Measurements from ENCODE around the gene CELSR3. TPM values are rescaled to one million over a fixed set of nuclear protein-coding genes. Genes with fewer than 3 reads are reported as not detected.

The CELSR3 gene
- total and polyA plus RNA-seq, 4 donors: 0.16 to 0.37 (median 0.26) TPM

- no peaks in the 10 kb centered on the region for H3K27me3 ChIP-seq (ENCODE audit: control insufficient read depth in 4 of 4, insufficient read depth in 4 of 4, low read length in 3 of 4)
- peaks cover 0 to 4% (median 0%) of the 10 kb centered on the region in 4 donors for H3K4me1 ChIP-seq (ENCODE audit: control insufficient read depth in 4 of 4, insufficient read depth in 4 of 4, low read length in 3 of 4)
- no peak overlapping the region for H3K9ac ChIP-seq (ENCODE audit: low read depth in 1 of 2, low read length in 2 of 2)
- peaks cover 14 to 59% (median 44%) of the 10 kb centered on the region in 4 donors for H3K36me3 ChIP-seq (ENCODE audit: control insufficient read depth in 4 of 4, insufficient read depth in 3 of 4, low read depth in 1 of 4, low read length in 3 of 4)
- WGBS: 81% methylated on average over 5 of the region's 5 CpGs
- DNase-seq (ENCODE audit: low spot score): no peak
- peak overlapping the region in 1 of 2 donors; percentile 46 for H3K27ac ChIP-seq (ENCODE audit: low read depth in 1 of 2, low read length in 2 of 2)
- TF ChIP-seq CTCF (IDR thresholded peaks at IDR 0.05; ENCODE audit: low read depth, low read length, missing input control) (no peak), MAX (IDR thresholded peaks at IDR 0.05) (no peak), TAF1 (conservative IDR thresholded peaks at IDR 0.05) (no peak), NR2F2 (IDR thresholded peaks at IDR 0.05) (no peak), REST (IDR thresholded peaks at IDR 0.05) (no peak), SP1 (IDR thresholded peaks at IDR 0.05) (no peak), ATF3 (IDR thresholded peaks at IDR 0.05) (no peak), GABPA (IDR thresholded peaks at IDR 0.05 in 1 of 2, conservative IDR thresholded peaks at IDR 0.05 in 1 of 2) (no peak), HNF4A (conservative IDR thresholded peaks at IDR 0.05) (no peak), FOXA1 (IDR thresholded peaks at IDR 0.05) (no peak), FOXA2 (IDR thresholded peaks at IDR 0.05) (no peak), YY1 (IDR thresholded peaks at IDR 0.05) (no peak)
- H3K4me3 ChIP-seq (ENCODE audit: low read depth in 1 of 3, low read length in 3 of 3): no peak overlapping the region
- no peaks in the 10 kb centered on the region for H3K9me3 ChIP-seq (ENCODE audit: control insufficient read depth in 4 of 4, low read length in 3 of 4)
These were observed 64.2 kb downstream of the CELSR3 start for GRCh38 chr3:48598323-48599076.

DNA sequence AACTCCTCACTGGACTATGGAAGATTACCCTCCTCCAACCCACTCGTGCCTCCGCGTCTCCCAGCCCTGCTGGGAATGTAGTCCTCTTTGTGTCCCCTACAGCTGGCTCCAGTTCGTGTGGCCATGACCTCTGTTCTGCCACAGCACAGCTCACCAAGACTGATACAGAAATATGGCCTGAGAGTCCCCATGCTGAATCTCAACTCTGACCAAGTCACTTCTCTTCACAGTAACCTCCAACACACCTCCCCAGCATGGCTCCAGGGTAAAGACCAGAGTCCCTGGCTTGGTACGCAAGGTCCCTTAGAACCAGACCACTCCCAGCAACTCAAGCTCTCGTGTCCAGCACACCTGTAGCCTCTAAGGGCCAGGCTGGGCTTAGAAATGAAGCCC lies 65.3 kb downstream of the CELSR3 start:
- DNase-seq (ENCODE audit: low spot score): no peak
- H3K27ac ChIP-seq (ENCODE audit: low read depth in 1 of 2, low read length in 2 of 2): no peak overlapping the region
- peaks cover 10 to 48% (median 34%) of the 10 kb centered on the region in 4 donors for H3K36me3 ChIP-seq (ENCODE audit: control insufficient read depth in 4 of 4, insufficient read depth in 3 of 4, low read depth in 1 of 4, low read length in 3 of 4)
- no peak for TF ChIP-seq GABPA (IDR thresholded peaks at IDR 0.05 in 1 of 2, conservative IDR thresholded peaks at IDR 0.05 in 1 of 2)
- no peak for TF ChIP-seq SP1 (IDR thresholded peaks at IDR 0.05)
- no peak for TF ChIP-seq MAX (IDR thresholded peaks at IDR 0.05)
- no peak for TF ChIP-seq YY1 (IDR thresholded peaks at IDR 0.05)
- TF ChIP-seq FOXA1 (IDR thresholded peaks at IDR 0.05): no peak
- 83% methylated on average over 6 of the region's 6 CpGs for WGBS
- no peak overlapping the region for H3K4me3 ChIP-seq (ENCODE audit: low read depth in 1 of 3, low read length in 3 of 3)
- no peaks in the 10 kb centered on the region for H3K27me3 ChIP-seq (ENCODE audit: control insufficient read depth in 4 of 4, insufficient read depth in 4 of 4, low read length in 3 of 4)
- no peaks in the 10 kb centered on the region for H3K9me3 ChIP-seq (ENCODE audit: control insufficient read depth in 4 of 4, low read length in 3 of 4)
- H3K4me1 ChIP-seq (ENCODE audit: control insufficient read depth in 4 of 4, insufficient read depth in 4 of 4, low read length in 3 of 4): peaks cover 0 to 4% (median 0%) of the 10 kb centered on the region in 4 donors
- no peak overlapping the region for H3K9ac ChIP-seq (ENCODE audit: low read depth in 1 of 2, low read length in 2 of 2)
